H9 (cell line): Measurements from ENCODE around the gene LRMDA. TPM values are rescaled to one million over a fixed set of nuclear protein-coding genes. Genes with fewer than 3 reads are reported as not detected.

ENCODE experiments used
- DNase-seq: peaks from one replicate; pipeline ENCODE4 v3.0.0-alpha.2; 2017
- H2AFZ ChIP-seq: one replicate; pipeline ENCODE4 v1.6.1; 2013; ENCODE audit warnings: mild to moderate bottlenecking, low read length, control low read depth, moderate library complexity
- H2AK5ac ChIP-seq: 2 replicates; pipeline ENCODE4 v1.6.1; 2013; ENCODE audit warnings: low read length, control low read depth, mixed read lengths; ENCODE audit not compliant: insufficient read length
- H2BK120ac ChIP-seq: one replicate; pipeline ENCODE4 v1.6.1; 2013; ENCODE audit warnings: low read depth, mild to moderate bottlenecking, low read length, control low read depth, inconsistent platforms; ENCODE audit not compliant: poor library complexity, severe bottlenecking
- H2BK12ac ChIP-seq: 2 replicates; pipeline ENCODE4 v1.6.1; 2013; ENCODE audit warnings: low read length, control low read depth, mixed read lengths, low read depth; ENCODE audit not compliant: insufficient read length
- H2BK15ac ChIP-seq: 2 replicates; pipeline ENCODE4 v1.6.1; 2013; ENCODE audit warnings: low read depth, low read length, control low read depth
- H2BK20ac ChIP-seq: one replicate; pipeline ENCODE4 v1.6.1; 2013; ENCODE audit warnings: low read depth, mild to moderate bottlenecking, low read length, control low read depth, inconsistent platforms; ENCODE audit not compliant: poor library complexity, severe bottlenecking
- H2BK5ac ChIP-seq: 2 replicates; pipeline ENCODE4 v1.6.1; 2013; ENCODE audit warnings: low read length, control low read depth, mixed read lengths; ENCODE audit not compliant: insufficient read length
- H3K14ac ChIP-seq: 2 replicates; pipeline ENCODE4 v1.6.1; 2013; ENCODE audit warnings: low read length, control low read depth; ENCODE audit not compliant: insufficient read depth
- H3K18ac ChIP-seq: 2 replicates; pipeline ENCODE4 v1.6.1; 2013; ENCODE audit warnings: low read depth, mild to moderate bottlenecking, mixed read lengths, low read length, control low read depth; ENCODE audit not compliant: insufficient read length
- H3K23ac ChIP-seq: 2 replicates; pipeline ENCODE4 v1.6.1; 2013; ENCODE audit warnings: low read length, control low read depth, mixed read lengths, low read depth; ENCODE audit not compliant: insufficient read length
- H3K23me2 ChIP-seq: 2 replicates; pipeline ENCODE4 v1.6.1; 2013; ENCODE audit warnings: low read depth, mild to moderate bottlenecking, mixed read lengths, low read length, control low read depth; ENCODE audit not compliant: insufficient read length, poor library complexity, severe bottlenecking
- H3K27ac ChIP-seq: 2 replicates; pipeline ENCODE4 v1.5.1; 2013; ENCODE audit warnings: low read length, control low read depth, mixed read lengths, low read depth; ENCODE audit not compliant: insufficient read length
- H3K27me3 ChIP-seq: 2 replicates; pipeline ENCODE4 v1.6.1; 2013; ENCODE audit warnings: low read length, control low read depth, inconsistent platforms; ENCODE audit not compliant: insufficient read depth
- H3K4ac ChIP-seq: 2 replicates; pipeline ENCODE4 v1.6.1; 2013; ENCODE audit warnings: low read depth, mild to moderate bottlenecking, control low read depth, inconsistent platforms, low read length, moderate library complexity
- H3K4me1 ChIP-seq: 2 replicates; pipeline ENCODE4 v1.6.1; 2013; ENCODE audit warnings: low read length, control low read depth, inconsistent platforms; ENCODE audit not compliant: insufficient read depth
- H3K4me2 ChIP-seq: 2 replicates; pipeline ENCODE4 v1.6.1; 2013; ENCODE audit warnings: low read length, control low read depth, mixed read lengths; ENCODE audit not compliant: insufficient read length, insufficient read depth
- H3K56ac ChIP-seq: 2 replicates; pipeline ENCODE4 v1.6.1; 2013; ENCODE audit warnings: low read depth, mild to moderate bottlenecking, mixed read lengths, low read length, control low read depth; ENCODE audit not compliant: insufficient read length
- H3K79me1 ChIP-seq: 2 replicates; pipeline ENCODE4 v1.6.1; 2013; ENCODE audit warnings: low read depth, mild to moderate bottlenecking, moderate library complexity, low read length, control low read depth, inconsistent platforms; ENCODE audit not compliant: insufficient read depth, poor library complexity, severe bottlenecking
- H3K79me2 ChIP-seq: 2 replicates; pipeline ENCODE4 v1.6.1; 2013; ENCODE audit warnings: low read length, control low read depth, inconsistent platforms; ENCODE audit not compliant: insufficient read depth
- H3K9ac ChIP-seq: 2 replicates; pipeline ENCODE4 v1.6.1; 2013; ENCODE audit warnings: low read length, control low read depth, mixed read lengths; ENCODE audit not compliant: insufficient read length; ENCODE audit errors: extremely low read depth
- H3K9me3 ChIP-seq: one replicate; pipeline ENCODE4 v1.6.1; 2013; ENCODE audit warnings: low read depth, low read length, inconsistent platforms; ENCODE audit not compliant: control insufficient read depth
- H3T11ph ChIP-seq: one replicate; pipeline ENCODE4 v1.6.1; 2013; ENCODE audit warnings: mild to moderate bottlenecking, low read length, control low read depth, inconsistent platforms
- H4K20me1 ChIP-seq: one replicate; pipeline ENCODE4 v1.6.1; 2013; ENCODE audit not compliant: control insufficient read depth, insufficient read length, insufficient read depth
- H4K5ac ChIP-seq: 2 replicates; pipeline ENCODE4 v1.6.1; 2013; ENCODE audit warnings: low read depth, mild to moderate bottlenecking, mixed read lengths, low read length, control low read depth; ENCODE audit not compliant: insufficient read length
- H4K8ac ChIP-seq: replicated peaks from 2 replicates; pipeline ENCODE4 v1.6.1; 2013; ENCODE audit warnings: low read length, control low read depth, mixed read lengths, low read depth; ENCODE audit not compliant: insufficient read length
- H4K91ac ChIP-seq: 2 replicates; pipeline ENCODE4 v1.6.1; 2013; ENCODE audit warnings: low read depth, mild to moderate bottlenecking, moderate library complexity, mixed read lengths, low read length, control low read depth; ENCODE audit not compliant: insufficient read length
- H3K27ac Mint-ChIP-seq, 3 experiments: 2 replicates in 2 of 3; 3 replicates in 1 of 3; pipeline ENCODE4 v1.8.0; 2020 to 2021; ENCODE audit warnings: mixed read lengths in 3 of 3, mild to moderate bottlenecking in 1 of 3, moderate library complexity in 1 of 3
- H3K27me3 Mint-ChIP-seq: 2 replicates; pipeline ENCODE4 v1.8.0; 2021; ENCODE audit warnings: low read depth, mild to moderate bottlenecking, moderate library complexity, mixed read lengths
- H3K36me3 Mint-ChIP-seq, 3 experiments: 2 replicates in 2 of 3; 3 replicates in 1 of 3; pipeline ENCODE4 v1.8.0; 2020 to 2021; ENCODE audit warnings: low read depth in 3 of 3, mixed read lengths in 3 of 3; ENCODE audit not compliant: insufficient read depth in 1 of 3
- H3K4me1 Mint-ChIP-seq, 2 experiments: 2 replicates each; pipeline ENCODE4 v1.8.0; 2020; ENCODE audit warnings: mixed read lengths in 2 of 2
- H3K4me3 Mint-ChIP-seq, 2 experiments: 2 replicates in 1 of 2; 3 replicates in 1 of 2; pipeline ENCODE4 v1.8.0; 2020 to 2021; ENCODE audit warnings: mild to moderate bottlenecking in 2 of 2, mixed read lengths in 2 of 2, moderate library complexity in 1 of 2
- H3K9me3 Mint-ChIP-seq, 2 experiments: 2 replicates in 1 of 2; 3 replicates in 1 of 2; pipeline ENCODE4 v1.8.0; 2020; ENCODE audit warnings: mild to moderate bottlenecking in 2 of 2, mixed read lengths in 2 of 2, moderate library complexity in 1 of 2
- CTCF ChIP-seq: fragments of 200-600 bp; sonication (generic); conservative IDR thresholded peaks from 3 replicates; pipeline ENCODE4 v1.8.0; 2021; ENCODE audit warnings: antibody characterized with exemption, mild to moderate bottlenecking
- WGBS: extraction: QIAGEN DNeasy Blood & Tissue Kit; methylation state at CpG from one replicate; pipeline ENCODE4 v1.1.7; 2013; ENCODE audit warnings: missing lambda C conversion rate, low lambda C conversion rate, mixed read lengths; ENCODE audit not compliant: insufficient read length; ENCODE audit errors: extremely low coverage; 5-methylcytosine and 5-hydroxymethylcytosine counted together
- total RNA-seq: library from RNA; stranded (reverse); gene quantifications from 2 replicates; pipeline ENCODE4 v1.2.1, GENCODE V29; 2021

The LRMDA gene
- total RNA-seq, 1 experiment from 2014 or later = 1.8 TPM

GRCh38 chr10:76375761-76376160, 944.3 kb downstream of the LRMDA start:
- no peak for DNase-seq
- H3K79me2 ChIP-seq = no peaks in the 10 kb centered on the region
- H3K56ac ChIP-seq = no peak overlapping the region
- no peak overlapping the region for H2BK12ac ChIP-seq
- H3K4me2 ChIP-seq = no peak overlapping the region
- H3K4me1 ChIP-seq = no peaks in the 10 kb centered on the region
- no peaks in the 10 kb centered on the region for H3K27me3 Mint-ChIP-seq
- H3T11ph ChIP-seq = no peak overlapping the region
- H3K27ac Mint-ChIP-seq = no peak overlapping the region
- no peak overlapping the region for H3K27ac ChIP-seq
- no peaks in the 10 kb centered on the region for H3K36me3 Mint-ChIP-seq
- no peak overlapping the region for H2BK5ac ChIP-seq
- no peak overlapping the region for H2BK20ac ChIP-seq
- no peak overlapping the region for H4K8ac ChIP-seq
- H4K20me1 ChIP-seq = no peaks in the 10 kb centered on the region
- no peak overlapping the region for H3K23ac ChIP-seq
- no peaks in the 10 kb centered on the region for H3K9me3 ChIP-seq
- no CpG with 5 or more reads among the region's 1 CpG for WGBS
- no peak overlapping the region for H3K18ac ChIP-seq
- H4K91ac ChIP-seq = no peak overlapping the region
- no peak overlapping the region for H3K4ac ChIP-seq
- no peak overlapping the region for H4K5ac ChIP-seq
- H3K9ac ChIP-seq = no peak overlapping the region
- TF ChIP-seq CTCF = no peak
- H3K79me1 ChIP-seq = no peaks in the 10 kb centered on the region
- peaks cover 0 to 3% of the 10 kb centered on the region in 2 experiments; a peak in 1 of 5 replicates for H3K9me3 Mint-ChIP-seq
- H3K14ac ChIP-seq = no peak overlapping the region
- no peak overlapping the region for H2BK15ac ChIP-seq
- H3K23me2 ChIP-seq = no peaks in the 10 kb centered on the region
- no peak overlapping the region for H2AFZ ChIP-seq
- no peak overlapping the region for H2AK5ac ChIP-seq
- no peaks in the 10 kb centered on the region for H3K4me1 Mint-ChIP-seq
- H3K27me3 ChIP-seq = no peaks in the 10 kb centered on the region
- no peak overlapping the region for H3K4me3 Mint-ChIP-seq
- H2BK120ac ChIP-seq = no peak overlapping the region
